ENCODE measurements around the gene DNAH8. TPM values are rescaled to one million over a fixed set of nuclear protein-coding genes. Genes with fewer than 3 reads are reported as not detected.

DNAH8 gene
- polyA plus RNA-seq, 3 donors = not detected

- WGBS (ENCODE audit: insufficient coverage) = 58% methylated on average over 3 of the region's 4 CpGs
- no peak overlapping the region for H2AFZ ChIP-seq (ENCODE audit: insufficient read depth, low read depth, low read length, poor library complexity, severe bottlenecking)
These were observed 336.4 kb downstream of the DNAH8 start for GRCh38 chr6:39051399-39052122.

GRCh38 chr6:39053016-39053624 lies 338.0 kb downstream of the DNAH8 start:
- Mint-ChIP-seq H3K9me3 (peaks cover 0 to 1% (median 0%) of the 10 kb centered on the region in 7 donors), H3K27me3 (ENCODE audit: low read depth in 3 of 3) (peaks cover 25 to 46% (median 33%) of the 10 kb centered on the region in 3 donors), H3K4me3 (no peak overlapping the region), H3K36me3 (no peaks in the 10 kb centered on the region), H3K27ac (peak overlapping the region in 1 of 7 donors; percentile 34), H3K4me1 (peaks cover 2% of the 10 kb centered on the region)
- no peaks in the 10 kb centered on the region for H4K20me1 ChIP-seq (ENCODE audit: insufficient read depth, low read length)
- no peaks in the 10 kb centered on the region for H3K9me3 ChIP-seq (replicated peaks in 1 of 2; ENCODE audit: control insufficient read depth in 1 of 2, insufficient read depth in 1 of 2, low read length in 2 of 2)
- no peak overlapping the region for H3K4me2 ChIP-seq (replicated peaks; ENCODE audit: extremely low read depth, low read length, poor library complexity, severe bottlenecking)
- peaks cover 15 to 29% of the 10 kb centered on the region in 2 donors for H3K27me3 ChIP-seq (ENCODE audit: control insufficient read depth in 2 of 2, insufficient read depth in 2 of 2, low read length in 2 of 2)
- intact Hi-C loops (cut with micrococcal nuclease) = no loop called here
- DNase-seq = no peak
- TF ChIP-seq, protein P1, sequence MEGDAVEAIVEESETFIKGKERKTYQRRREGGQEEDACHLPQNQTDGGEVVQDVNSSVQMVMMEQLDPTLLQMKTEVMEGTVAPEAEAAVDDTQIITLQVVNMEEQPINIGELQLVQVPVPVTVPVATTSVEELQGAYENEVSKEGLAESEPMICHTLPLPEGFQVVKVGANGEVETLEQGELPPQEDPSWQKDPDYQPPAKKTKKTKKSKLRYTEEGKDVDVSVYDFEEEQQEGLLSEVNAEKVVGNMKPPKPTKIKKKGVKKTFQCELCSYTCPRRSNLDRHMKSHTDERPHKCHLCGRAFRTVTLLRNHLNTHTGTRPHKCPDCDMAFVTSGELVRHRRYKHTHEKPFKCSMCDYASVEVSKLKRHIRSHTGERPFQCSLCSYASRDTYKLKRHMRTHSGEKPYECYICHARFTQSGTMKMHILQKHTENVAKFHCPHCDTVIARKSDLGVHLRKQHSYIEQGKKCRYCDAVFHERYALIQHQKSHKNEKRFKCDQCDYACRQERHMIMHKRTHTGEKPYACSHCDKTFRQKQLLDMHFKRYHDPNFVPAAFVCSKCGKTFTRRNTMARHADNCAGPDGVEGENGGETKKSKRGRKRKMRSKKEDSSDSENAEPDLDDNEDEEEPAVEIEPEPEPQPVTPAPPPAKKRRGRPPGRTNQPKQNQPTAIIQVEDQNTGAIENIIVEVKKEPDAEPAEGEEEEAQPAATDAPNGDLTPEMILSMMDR (IDR thresholded peaks at IDR 0.05) = no peak
- H3K9ac ChIP-seq (ENCODE audit: insufficient read depth, low read length, poor library complexity, severe bottlenecking) = no peak overlapping the region
- no peaks in the 10 kb centered on the region for H3K36me3 ChIP-seq (replicated peaks in 1 of 2; ENCODE audit: control insufficient read depth in 1 of 2, insufficient read depth in 2 of 2, low read length in 2 of 2)
- H3K4me1 ChIP-seq (ENCODE audit: control insufficient read depth in 1 of 2, insufficient read depth in 2 of 2, low read length in 2 of 2) = no peaks in the 10 kb centered on the region
- WGBS (ENCODE audit: insufficient coverage) = 95% methylated on average over 2 of the region's 4 CpGs
- no peak overlapping the region for H3K4me3 ChIP-seq (replicated peaks in 1 of 3; ENCODE audit: low read depth in 2 of 3, low read length in 3 of 3)
- no peaks in the 10 kb centered on the region for H3K79me2 ChIP-seq (ENCODE audit: insufficient read depth, low read length)
- H3K27ac ChIP-seq (ENCODE audit: low read depth in 1 of 2, low read length in 2 of 2) = no peak overlapping the region
- no peak overlapping the region for H2AFZ ChIP-seq (ENCODE audit: insufficient read depth, low read depth, low read length, poor library complexity, severe bottlenecking)

More at GRCh38 chr6:39051399-39052122, 336.4 kb downstream of the DNAH8 start:
- peaks cover 2% of the 10 kb centered on the region for H3K4me1 Mint-ChIP-seq
- no peak overlapping the region for H3K4me2 ChIP-seq (replicated peaks; ENCODE audit: extremely low read depth, low read length, poor library complexity, severe bottlenecking)
- no peak overlapping the region for H3K27ac Mint-ChIP-seq
- H3K36me3 Mint-ChIP-seq = no peaks in the 10 kb centered on the region
- H3K27me3 ChIP-seq (ENCODE audit: control insufficient read depth in 2 of 2, insufficient read depth in 2 of 2, low read length in 2 of 2) = peaks cover 27 to 44% of the 10 kb centered on the region in 2 donors
- intact Hi-C loops (cut with micrococcal nuclease) = no loop called here
- no peaks in the 10 kb centered on the region for H3K79me2 ChIP-seq (ENCODE audit: insufficient read depth, low read length)
- no peak overlapping the region for H3K27ac ChIP-seq (ENCODE audit: low read depth in 1 of 2, low read length in 2 of 2)
- no peaks in the 10 kb centered on the region for H4K20me1 ChIP-seq (ENCODE audit: insufficient read depth, low read length)
- H3K27me3 Mint-ChIP-seq (ENCODE audit: low read depth in 3 of 3) = peaks cover 37 to 60% (median 47%) of the 10 kb centered on the region in 3 donors
- H3K9me3 Mint-ChIP-seq = peaks cover 0 to 1% (median 0%) of the 10 kb centered on the region in 7 donors
- no peak for DNase-seq
- no peaks in the 10 kb centered on the region for H3K9me3 ChIP-seq (replicated peaks in 1 of 2; ENCODE audit: control insufficient read depth in 1 of 2, insufficient read depth in 1 of 2, low read length in 2 of 2)
- H3K36me3 ChIP-seq (replicated peaks in 1 of 2; ENCODE audit: control insufficient read depth in 1 of 2, insufficient read depth in 2 of 2, low read length in 2 of 2) = no peaks in the 10 kb centered on the region
- H3K4me3 ChIP-seq (replicated peaks in 1 of 3; ENCODE audit: low read depth in 2 of 3, low read length in 3 of 3) = no peak overlapping the region
- peak overlapping the region in 1 of 2 donors; percentile 2 for H3K4me3 Mint-ChIP-seq
- no peaks in the 10 kb centered on the region for H3K4me1 ChIP-seq (ENCODE audit: control insufficient read depth in 1 of 2, insufficient read depth in 2 of 2, low read length in 2 of 2)
- TF ChIP-seq, protein P1 (IDR thresholded peaks at IDR 0.05) = no peak
- no peak overlapping the region for H3K9ac ChIP-seq (ENCODE audit: insufficient read depth, low read length, poor library complexity, severe bottlenecking)

Data from CD14-positive monocyte (primary cell).